NOMO-1 (cell line): ENCODE data around the gene DNAH17.

Experiments
- DNase-seq, 2 experiments: peaks; one replicate each; lab custom pipeline; 2025; ENCODE audit not compliant: unreplicated experiment in 2 of 2; lab: John Stamatoyannopoulos, UW

The DNAH17 gene

GRCh38 chr17:78550464-78550863, 26.7 kb downstream of the DNAH17 start:
- no peak for DNase-seq

- DNase-seq: no peak
These were observed 28.5 kb downstream of the DNAH17 start for GRCh38 chr17:78548725-78549124.

GRCh38 chr17:78547035-78547434, 30.2 kb downstream of the DNAH17 start:
- DNase-seq: no peak

- no peak for DNase-seq
These were observed 30.7 kb downstream of the DNAH17 start for GRCh38 chr17:78546476-78546875.

GRCh38 chr17:78544881-78545755, 32.1 kb downstream of the DNAH17 start:
- DNase-seq: no peak

GRCh38 chr17:78541488-78542206, 35.5 kb downstream of the DNAH17 start:
- no peak for DNase-seq

GRCh38 chr17:78539781-78540180, 37.4 kb downstream of the DNAH17 start:
- no peak for DNase-seq

- DNase-seq: no peak
These were observed 39.0 kb downstream of the DNAH17 start for GRCh38 chr17:78538033-78538776.

- no peak for DNase-seq
These were observed 39.9 kb downstream of the DNAH17 start for GRCh38 chr17:78537217-78537860.

GRCh38 chr17:78535273-78536197, 41.7 kb downstream of the DNAH17 start:
- DNase-seq: no peak

- no peak for DNase-seq
These were observed 42.5 kb downstream of the DNAH17 start for GRCh38 chr17:78534492-78535272.

GRCh38 chr17:78532922-78533640, 44.1 kb downstream of the DNAH17 start:
- no peak for DNase-seq

- DNase-seq: no peak
These were observed 44.9 kb downstream of the DNAH17 start for GRCh38 chr17:78532311-78532710.

GRCh38 chr17:78530675-78531074, 46.5 kb downstream of the DNAH17 start:
- DNase-seq: no peak

GRCh38 chr17:78529871-78530670, 47.1 kb downstream of the DNAH17 start:
- no peak for DNase-seq

- no peak for DNase-seq
These were observed 47.9 kb downstream of the DNAH17 start for GRCh38 chr17:78529251-78529650.

GRCh38 chr17:78528541-78528940, 48.7 kb downstream of the DNAH17 start:
- DNase-seq: no peak

GRCh38 chr17:78527345-78527744, 49.9 kb downstream of the DNAH17 start:
- no peak for DNase-seq
